Stimulated activated CD4-positive, alpha-beta T cell treated with anti-CD3 and anti-CD28 coated beads, Interleukin-15, amount 100 ng/mL, for 24 hours (primary cell): ENCODE data around the gene ZAP70.

Experiments used
- DNase-seq: peaks from one replicate; pipeline ENCODE4 v3.0.0-alpha.2; 2020

The ZAP70 gene

GRCh38 chr2:97718051-97718882 is 4.9 kb downstream of the ZAP70 start:
- peak; percentile 84 for DNase-seq

GRCh38 chr2:97718942-97719341 is 5.6 kb downstream of the ZAP70 start:
- no peak for DNase-seq

GRCh38 chr2:97719362-97720155 is 6.2 kb downstream of the ZAP70 start:
- DNase-seq = no peak

- DNase-seq = no peak
These were observed 7.4 kb downstream of the ZAP70 start for GRCh38 chr2:97720746-97721145.

- DNase-seq = no peak
These were observed 8.9 kb downstream of the ZAP70 start for GRCh38 chr2:97722227-97722626.

- no peak for DNase-seq
These were observed 10.0 kb downstream of the ZAP70 start for GRCh38 chr2:97723156-97724072.

- no peak for DNase-seq
These were observed 10.7 kb downstream of the ZAP70 start for GRCh38 chr2:97724073-97724410.

- no peak for DNase-seq
These were observed 11.1 kb downstream of the ZAP70 start for GRCh38 chr2:97724501-97724900.

GRCh38 chr2:97724946-97725688 is 11.7 kb downstream of the ZAP70 start:
- DNase-seq = no peak

- no peak for DNase-seq
These were observed 13.1 kb downstream of the ZAP70 start for GRCh38 chr2:97726261-97727064.

GRCh38 chr2:97727296-97727695 is 13.9 kb downstream of the ZAP70 start:
- DNase-seq = no peak

GRCh38 chr2:97728091-97728731 is 14.8 kb downstream of the ZAP70 start:
- peak; percentile 37 for DNase-seq

- no peak for DNase-seq
These were observed 16.9 kb downstream of the ZAP70 start for GRCh38 chr2:97730245-97730644.

GRCh38 chr2:97731274-97732020 is 18.1 kb downstream of the ZAP70 start:
- DNase-seq = no peak

- DNase-seq = no peak
These were observed 19.3 kb downstream of the ZAP70 start for GRCh38 chr2:97732436-97733340.

GRCh38 chr2:97733341-97734035 is 20.1 kb downstream of the ZAP70 start:
- no peak for DNase-seq

- no peak for DNase-seq
These were observed 21.0 kb downstream of the ZAP70 start for GRCh38 chr2:97734061-97735051.
